HCT116 (cell line): Measurements from ENCODE around the gene STPG3. TPM values are rescaled to one million over a fixed set of nuclear protein-coding genes. Genes with fewer than 3 reads are reported as not detected.

Experiments
- ATAC-seq: fragments of 200-7000 bp; cut with Tn5 transposase; 2 replicates; pipeline ENCODE4 v1.9.1; 2020; ENCODE audit warnings: mild to moderate bottlenecking, moderate library complexity
- BruUV-seq: library from RNA; stranded (reverse); fragments of 400-500 nt; replicated peaks from 2 replicates; lab custom pipeline; 2021; lab: Mats Ljungman, UMichigan
- CTCF ChIA-PET: fragments of 300-600 bp; sonication (Branson Sonifier 250); formaldehyde crosslinking; loops from one replicate; lab custom pipeline; 2021; ENCODE audit warnings: antibody characterized with exemption; lab: Charles Lee
- POLR2A ChIA-PET: fragments of 300-600, 350-600 bp; sonication (Branson Sonifier 250); formaldehyde crosslinking; loops from one replicate; lab custom pipeline; 2021; ENCODE audit warnings: antibody characterized with exemption; lab: Charles Lee
- RAD21 ChIA-PET, 2 experiments: fragments of 300-600 bp; sonication (Branson Sonifier 250); formaldehyde crosslinking; loops; one replicate each; lab custom pipeline; 2023; ENCODE audit warnings: low total read pairs in 2 of 2; ENCODE audit not compliant: uncharacterized antibody in 2 of 2, unreplicated experiment in 2 of 2, low non-redundant PET in 1 of 2; lab: Charles Lee
- DNase-seq: peaks from one replicate; pipeline ENCODE4 v3.0.0-alpha.2; 2010; ENCODE audit warnings: low read depth, low spot score
- H2AFZ ChIP-seq: fragments of 200-600 bp; shearing (Covaris generic), sonication (generic); 2 replicates; pipeline ENCODE4 v1.6.1; 2017; ENCODE audit warnings: low read depth, mixed run types, mixed read lengths, antibody characterized with exemption, low read length; ENCODE audit not compliant: poor library complexity, severe bottlenecking
- H3K27ac ChIP-seq: 2 replicates; pipeline ENCODE4 v1.5.1; 2012; ENCODE audit warnings: low read depth, low read length
- H3K27me3 ChIP-seq: fragments of 200-600 bp; sonication (generic); 2 replicates; pipeline ENCODE4 v1.6.1; 2016; ENCODE audit warnings: mixed run types, low read length, mixed read lengths; ENCODE audit not compliant: insufficient read depth
- H3K36me3 ChIP-seq, 2 experiments: fragments of 200-500 bp in 1 of 2; fragments of 200-600 bp in 1 of 2; sonication (Bioruptor generic) in 1 of 2; sonication (generic) in 1 of 2; 2 replicates each; pipeline versions ENCODE4 v1.5.1 to v1.6.1; 2014 to 2016; ENCODE audit warnings: low read length in 2 of 2, inconsistent platforms in 1 of 2, mixed read lengths in 1 of 2, mixed run types in 1 of 2; ENCODE audit not compliant: insufficient read depth in 2 of 2, control insufficient read depth in 1 of 2
- H3K4me1 ChIP-seq, 2 experiments: fragments of 200-600 bp in 1 of 2; sonication (generic) in 1 of 2; 2 replicates each; pipeline versions ENCODE4 v1.5.1 to v1.6.1; 2012 to 2017; ENCODE audit warnings: low read length in 2 of 2, inconsistent platforms in 1 of 2, mild to moderate bottlenecking in 1 of 2, mixed read lengths in 1 of 2, mixed run types in 1 of 2, moderate library complexity in 1 of 2; ENCODE audit not compliant: insufficient read depth in 2 of 2, control insufficient read depth in 1 of 2
- H3K4me2 ChIP-seq: fragments of 200-600 bp; sonication (generic); 2 replicates; pipeline ENCODE4 v1.6.1; 2017; ENCODE audit warnings: mixed run types, low read length, mixed read lengths
- H3K4me3 ChIP-seq, 2 experiments: fragments of 200-600 bp in 1 of 2; sonication (generic) in 1 of 2; replicated peaks in 1 of 2; 2 replicates each; pipeline ENCODE4 v1.5.1; 2011 to 2016; ENCODE audit warnings: low read length in 2 of 2, control low read depth in 1 of 2, low read depth in 1 of 2, mild to moderate bottlenecking in 1 of 2, mixed read lengths in 1 of 2, mixed run types in 1 of 2
- H3K79me2 ChIP-seq: fragments of 200-600 bp; sonication (generic); 2 replicates; pipeline ENCODE4 v1.6.1; 2017; ENCODE audit warnings: mild to moderate bottlenecking, mixed run types, low read length, moderate library complexity, mixed read lengths; ENCODE audit not compliant: insufficient read depth
- H3K9ac ChIP-seq: fragments of 200-600 bp; sonication (generic); 2 replicates; pipeline ENCODE4 v1.6.1; 2016; ENCODE audit warnings: low read length, mixed read lengths
- H3K9me2 ChIP-seq: fragments of 200-600 bp; sonication (generic), shearing (Covaris generic); 2 replicates; pipeline ENCODE4 v1.6.1; 2017; ENCODE audit warnings: mixed run types, mild to moderate bottlenecking, moderate library complexity; ENCODE audit not compliant: insufficient read depth
- H3K9me3 ChIP-seq, 2 experiments: fragments of 200-500 bp in 1 of 2; fragments of 200-600 bp in 1 of 2; sonication (Bioruptor generic) in 1 of 2; sonication (generic) in 1 of 2; 2 replicates each; pipeline ENCODE4 v1.6.1; 2014 to 2017; ENCODE audit warnings: low read length in 2 of 2, mixed read lengths in 2 of 2, inconsistent platforms in 1 of 2, low read depth in 1 of 2, mild to moderate bottlenecking in 1 of 2, mixed run types in 1 of 2, moderate library complexity in 1 of 2; ENCODE audit not compliant: control insufficient read depth in 1 of 2, insufficient read depth in 1 of 2
- H4K20me1 ChIP-seq: fragments of 200-600 bp; sonication (generic), shearing (Covaris generic); 2 replicates; pipeline ENCODE4 v1.6.1; 2017; ENCODE audit warnings: mixed run types, mild to moderate bottlenecking, moderate library complexity; ENCODE audit not compliant: insufficient read depth
- CBX3 ChIP-seq: IDR thresholded peaks from 2 replicates; pipeline ENCODE4 v1.6.1; 2012; ENCODE audit warnings: low read depth
- CEBPB ChIP-seq: IDR thresholded peaks from 2 replicates; pipeline ENCODE4 v1.6.1; 2012; ENCODE audit warnings: low read depth
- EGR1 ChIP-seq: IDR thresholded peaks from 2 replicates; pipeline ENCODE4 v1.6.1; 2012; ENCODE audit warnings: low read depth
- ELF1 ChIP-seq: IDR thresholded peaks from 2 replicates; pipeline ENCODE4 v1.6.1; 2012; ENCODE audit warnings: low read depth, borderline replicate concordance
- EZH2 ChIP-seq: fragments of 200-600 bp; sonication (generic); IDR thresholded peaks from 2 replicates; pipeline ENCODE4 v1.6.1; 2017; ENCODE audit warnings: antibody characterized with exemption, mixed run types
- MAX ChIP-seq: IDR thresholded peaks from 2 replicates; pipeline ENCODE4 v1.6.1; 2012
- POLR2A ChIP-seq: IDR thresholded peaks from 2 replicates; pipeline ENCODE4 v1.7.0; 2011; ENCODE audit warnings: borderline replicate concordance; ENCODE audit not compliant: insufficient read depth, insufficient read length; ENCODE audit errors: extremely low read depth
- POLR2AphosphoS5 ChIP-seq: IDR thresholded peaks from 2 replicates; pipeline ENCODE4 v1.6.1; 2011; ENCODE audit warnings: mild to moderate bottlenecking, low read depth, low read length, moderate library complexity
- RAD21 ChIP-seq: IDR thresholded peaks from 2 replicates; pipeline ENCODE4 v1.6.1; 2012; ENCODE audit warnings: low read depth, mild to moderate bottlenecking
- SIN3A ChIP-seq: IDR thresholded peaks from 2 replicates; pipeline ENCODE4 v1.6.1; 2012; ENCODE audit warnings: low read depth
- SP1 ChIP-seq: IDR thresholded peaks from 2 replicates; pipeline ENCODE4 v1.6.1; 2012; ENCODE audit warnings: low read depth
- TCF7L2 ChIP-seq: IDR thresholded peaks from 2 replicates; pipeline ENCODE4 v1.7.0; 2011; ENCODE audit warnings: borderline replicate concordance, inconsistent platforms; ENCODE audit not compliant: insufficient read depth, insufficient read length; ENCODE audit errors: extremely low read depth
- YY1 ChIP-seq: IDR thresholded peaks from 2 replicates; pipeline ENCODE4 v1.6.1; 2011; ENCODE audit warnings: low read length, low read depth, moderate library complexity, mild to moderate bottlenecking; ENCODE audit not compliant: insufficient replicate concordance; ENCODE audit errors: extremely low read depth
- ZNF274 ChIP-seq: fragments of 200-500 bp; sonication (Bioruptor generic); IDR thresholded peaks from 2 replicates; pipeline ENCODE4 v1.6.1; 2014; ENCODE audit warnings: mild to moderate bottlenecking, low read depth, low read length, inconsistent platforms
- intact Hi-C: fragments of 100-400 bp; cut with micrococcal nuclease; formaldehyde crosslinking; loops from 2 replicates; pipeline ENCODE4 v1.10.0; 2022
- total RNA-seq: library from RNA; stranded (reverse); gene quantifications from one replicate; pipeline ENCODE4 v1.2.1, GENCODE V29; 2021; ENCODE audit not compliant: unreplicated experiment
- TF ChIP-seq, protein P1 (sequence below): IDR thresholded peaks from 2 replicates; pipeline ENCODE4 v1.6.1; 2011; ENCODE audit warnings: mild to moderate bottlenecking, low read length, moderate library complexity; ENCODE audit not compliant: insufficient replicate concordance; ENCODE audit errors: extremely low read depth

STPG3 gene
- total RNA-seq, 1 experiment from 2014 or later, result not detected

DNA sequence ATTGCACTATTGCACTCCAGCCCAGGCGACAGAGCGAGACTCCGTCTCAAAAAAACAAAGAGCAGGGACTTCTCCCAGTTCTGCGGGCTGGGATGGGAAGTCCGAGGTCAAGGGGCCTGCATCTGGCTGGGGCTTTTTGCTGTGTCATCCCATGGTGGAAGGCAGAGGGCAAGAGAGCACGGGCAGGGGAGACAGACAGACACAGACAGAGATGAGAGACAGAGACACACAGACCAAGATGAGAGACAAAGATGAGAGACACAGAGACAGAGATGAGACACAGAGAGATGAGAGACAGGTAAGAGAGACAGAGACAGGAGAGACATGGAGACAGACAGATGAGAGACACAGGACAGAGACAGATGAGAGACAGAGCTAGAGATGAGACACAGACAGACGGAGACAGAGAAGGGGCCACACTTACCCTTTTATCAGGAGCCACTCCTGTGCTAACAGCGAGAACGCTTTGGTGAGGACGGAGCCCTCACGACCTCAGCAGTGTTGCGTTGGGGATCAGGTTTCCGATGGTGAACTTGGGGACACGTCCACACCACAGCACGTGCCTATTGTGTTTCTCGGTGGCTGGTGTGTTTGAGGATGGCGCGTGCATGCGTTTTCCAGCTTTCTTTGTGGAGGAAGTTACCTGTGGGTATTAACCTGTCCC lies 17.6 kb downstream of the STPG3 start:
- TF ChIP-seq, protein P1, sequence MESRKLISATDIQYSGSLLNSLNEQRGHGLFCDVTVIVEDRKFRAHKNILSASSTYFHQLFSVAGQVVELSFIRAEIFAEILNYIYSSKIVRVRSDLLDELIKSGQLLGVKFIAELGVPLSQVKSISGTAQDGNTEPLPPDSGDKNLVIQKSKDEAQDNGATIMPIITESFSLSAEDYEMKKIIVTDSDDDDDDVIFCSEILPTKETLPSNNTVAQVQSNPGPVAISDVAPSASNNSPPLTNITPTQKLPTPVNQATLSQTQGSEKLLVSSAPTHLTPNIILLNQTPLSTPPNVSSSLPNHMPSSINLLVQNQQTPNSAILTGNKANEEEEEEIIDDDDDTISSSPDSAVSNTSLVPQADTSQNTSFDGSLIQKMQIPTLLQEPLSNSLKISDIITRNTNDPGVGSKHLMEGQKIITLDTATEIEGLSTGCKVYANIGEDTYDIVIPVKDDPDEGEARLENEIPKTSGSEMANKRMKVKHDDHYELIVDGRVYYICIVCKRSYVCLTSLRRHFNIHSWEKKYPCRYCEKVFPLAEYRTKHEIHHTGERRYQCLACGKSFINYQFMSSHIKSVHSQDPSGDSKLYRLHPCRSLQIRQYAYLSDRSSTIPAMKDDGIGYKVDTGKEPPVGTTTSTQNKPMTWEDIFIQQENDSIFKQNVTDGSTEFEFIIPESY, result no peak
- TF ChIP-seq ZNF274 (no peak), EZH2 (no peak), SIN3A (no peak), CBX3 (no peak), RAD21 (no peak), SP1 (no peak), YY1 (no peak), ELF1 (no peak), MAX (no peak), EGR1 (no peak), CEBPB (no peak), POLR2A (no peak), TCF7L2 (no peak), POLR2AphosphoS5 (no peak)
- Histone ChIP-seq H3K4me3 (no peak overlapping the region), H3K79me2 (peaks cover 6% of the 10 kb centered on the region; the same call in 1 of the 2 replicates), H4K20me1 (no peaks in the 10 kb centered on the region), H3K9ac (no peak overlapping the region), H3K9me2 (no peaks in the 10 kb centered on the region), H3K27ac (no peak overlapping the region), H3K4me2 (no peak overlapping the region), H3K4me1 (peaks cover under 1% of the 10 kb centered on the region in 2 experiments; a peak in 2 of 4 replicates), H2AFZ (no peak overlapping the region), H3K9me3 (no peaks in the 10 kb centered on the region), H3K27me3 (no peaks in the 10 kb centered on the region), H3K36me3 (peaks cover 12 to 33% of the 10 kb centered on the region in 2 experiments; a peak in 3 of 4 replicates)
- no peak for DNase-seq
- BruUV-seq, result no TSS peak
- POLR2A ChIA-PET, result no interaction called here
- CTCF ChIA-PET, result no interaction called here
- RAD21 ChIA-PET, result no interaction called here
- no peak for ATAC-seq
- intact Hi-C loops, result no loop called here
